Measurements from ENCODE around the gene ZNF445.

- TF ChIP-seq POLR2A (IDR thresholded peaks at IDR 0.05; ENCODE audit: low read depth, low read length) (no peak), MAX (IDR thresholded peaks at IDR 0.05; ENCODE audit: insufficient read depth, insufficient read length) (no peak), EZH2 (IDR thresholded peaks at IDR 0.05; ENCODE audit: borderline replicate concordance, low read depth, low read length, severe bottlenecking) (no peak), CTCF (IDR thresholded peaks at IDR 0.05; ENCODE audit: extremely low read depth in 1 of 2, insufficient read depth in 1 of 2, low read depth in 1 of 2, low read length in 2 of 2) (no peak), POLR2AphosphoS5 (IDR thresholded peaks at IDR 0.05; ENCODE audit: insufficient read depth, low read depth, low read length) (no peak), MYC (IDR thresholded peaks at IDR 0.05; ENCODE audit: low read depth, low read length) (no peak), GATA2 (IDR thresholded peaks at IDR 0.05; ENCODE audit: insufficient read depth, insufficient read length, low read depth, low read length) (no peak), JUN (IDR thresholded peaks at IDR 0.05; ENCODE audit: borderline replicate concordance, insufficient read depth, insufficient read length, low read depth) (no peak)
Observed at GRCh38 chr3:44455318-44455717, 22.2 kb downstream of the ZNF445 start.

All from endothelial cell of umbilical vein (primary cell).